ENCODE measurements around the gene PPP6R1.

PPP6R1 gene

DNA sequence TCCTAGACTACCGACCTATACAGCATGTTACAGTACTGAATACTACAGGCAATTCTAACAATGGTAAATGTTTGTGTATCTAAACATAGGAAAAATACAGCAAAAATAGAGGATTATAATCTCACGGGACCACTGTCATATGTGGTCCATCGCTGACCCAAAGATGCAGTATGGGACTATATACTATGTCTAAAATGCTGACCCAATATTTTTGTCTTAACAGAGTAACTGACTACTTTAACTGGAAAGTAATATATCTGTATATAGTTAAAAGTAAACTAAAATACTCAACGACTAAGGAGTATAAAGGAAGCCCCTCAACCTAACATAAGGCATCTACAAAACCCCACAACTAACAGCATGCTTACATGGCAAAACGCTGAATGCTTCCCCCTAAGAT is 25.8 kb downstream of the PPP6R1 start:
- Histone ChIP-seq H3K4me3 (no peak overlapping the region), H3K36me3 (peaks cover 95 to 99% (median 97%) of the 10 kb centered on the region in 11 experiments), H3K27ac (no peak overlapping the region), H3K4me2 (no peak overlapping the region), H3K4me1 (peaks cover 0 to 13% (median 0%) of the 10 kb centered on the region in 10 experiments; a peak in 4 of 20 replicates), H3K9ac (peak overlapping the region in 1 of 11 experiments; percentile 26; a peak in 1 of 22 replicates), H3K9me3 (replicated peaks in 1 of 11) (no peaks in the 10 kb centered on the region), H3K27me3 (no peaks in the 10 kb centered on the region), H4K20me1 (peaks cover 66 to 99% (median 94%) of the 10 kb centered on the region in 11 experiments; a peak in 21 of 22 replicates)
- TF ChIP-seq Cebpa-rat (IDR thresholded peaks at IDR 0.05): no peak

DNA sequence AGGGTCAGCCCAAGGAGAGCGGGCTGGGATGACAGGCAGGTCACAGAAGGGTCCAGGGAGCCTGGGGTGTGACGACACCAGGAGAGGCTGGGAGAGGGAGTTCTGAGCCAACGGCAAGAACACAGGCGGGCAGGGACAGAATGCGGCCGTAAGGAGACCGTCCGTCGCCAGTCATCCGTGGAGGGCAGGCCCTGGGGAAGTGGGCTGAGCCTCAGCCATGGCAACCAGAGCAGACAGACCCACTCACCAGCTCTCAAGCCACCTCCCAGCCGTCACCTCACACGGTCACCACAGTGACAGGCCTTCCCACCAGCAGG is 26.6 kb downstream of the PPP6R1 start:
- peak overlapping the region in 1 of 11 experiments; percentile 47; a peak in 1 of 22 replicates for H3K4me2 ChIP-seq
- peak overlapping the region in 1 of 11 experiments; percentile 9; a peak in 1 of 22 replicates for H3K27ac ChIP-seq
- peaks cover 95 to 99% (median 97%) of the 10 kb centered on the region in 11 experiments for H3K36me3 ChIP-seq
- no peak overlapping the region for H3K4me3 ChIP-seq
- no peaks in the 10 kb centered on the region for H3K27me3 ChIP-seq
- peaks cover 70 to 99% (median 94%) of the 10 kb centered on the region in 11 experiments; a peak in 21 of 22 replicates for H4K20me1 ChIP-seq
- no peak for TF ChIP-seq Cebpa-rat (IDR thresholded peaks at IDR 0.05)
- no peaks in the 10 kb centered on the region for H3K9me3 ChIP-seq (replicated peaks in 1 of 11)
- H3K9ac ChIP-seq: peak overlapping the region in 1 of 11 experiments; percentile 26; a peak in 1 of 22 replicates
- peaks cover 0 to 13% (median 0%) of the 10 kb centered on the region in 10 experiments; a peak in 4 of 20 replicates for H3K4me1 ChIP-seq

DNA sequence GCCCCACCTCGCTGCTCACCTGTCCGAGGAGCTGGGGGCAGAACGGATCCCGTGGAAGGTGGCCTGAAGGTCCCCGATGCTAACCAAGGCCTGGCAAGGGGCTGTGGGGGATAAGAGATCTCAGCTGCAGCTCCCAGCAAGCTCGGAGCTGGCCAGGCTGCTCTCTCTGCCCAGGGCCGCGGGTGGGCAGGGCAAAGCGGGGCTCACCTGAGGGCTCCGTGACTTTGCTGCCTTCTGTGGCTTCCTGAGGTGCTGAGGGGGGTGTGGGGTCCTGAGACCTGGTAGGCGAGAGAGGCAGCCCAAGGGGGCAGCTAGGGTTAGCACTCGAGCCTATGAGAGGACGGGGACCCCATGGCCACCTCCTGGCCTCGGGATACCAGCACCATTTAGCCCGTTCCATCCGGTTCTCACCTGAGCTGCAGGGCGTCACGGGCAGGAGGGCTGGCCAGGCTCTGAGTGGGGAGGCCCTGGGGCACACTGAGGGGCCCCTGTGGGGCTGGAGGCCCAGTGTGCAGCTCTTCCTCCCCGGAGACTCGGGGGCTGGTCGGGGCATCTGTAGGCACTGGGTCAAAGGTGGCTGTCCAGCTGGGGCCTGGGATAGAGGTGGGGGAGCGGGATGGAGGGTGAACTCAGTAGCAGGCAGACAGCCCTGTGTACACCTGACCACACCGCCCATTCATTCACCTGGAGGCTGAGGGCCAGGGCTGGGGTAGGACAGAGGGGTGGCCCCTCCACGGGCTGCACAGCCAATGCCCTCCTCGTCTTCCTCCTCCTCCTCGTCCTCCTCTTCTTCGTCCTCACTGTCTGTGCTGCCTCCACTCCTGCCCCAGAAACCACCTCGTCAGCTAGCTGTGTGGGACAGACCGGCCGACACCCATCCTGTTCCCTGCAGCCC is 27.2 kb downstream of the PPP6R1 start:
- TF ChIP-seq Cebpa-rat (IDR thresholded peaks at IDR 0.05): no peak
- peaks cover 95 to 99% (median 97%) of the 10 kb centered on the region in 11 experiments for H3K36me3 ChIP-seq
- H3K27me3 ChIP-seq: no peaks in the 10 kb centered on the region
- H3K4me3 ChIP-seq: no peak overlapping the region
- peaks cover 70 to 99% (median 94%) of the 10 kb centered on the region in 11 experiments; a peak in 21 of 22 replicates for H4K20me1 ChIP-seq
- H3K27ac ChIP-seq: peak overlapping the region in 1 of 11 experiments; percentile 9; a peak in 2 of 22 replicates
- H3K4me2 ChIP-seq: peak overlapping the region in 1 of 11 experiments; percentile 47; a peak in 1 of 22 replicates
- no peaks in the 10 kb centered on the region for H3K9me3 ChIP-seq (replicated peaks in 1 of 11)
- H3K4me1 ChIP-seq: peaks cover 0 to 13% (median 0%) of the 10 kb centered on the region in 10 experiments; a peak in 4 of 20 replicates
- no peak overlapping the region for H3K9ac ChIP-seq

GRCh38 chr19:55230780-55231179 is 28.0 kb downstream of the PPP6R1 start:
- peaks cover 93 to 99% (median 97%) of the 10 kb centered on the region in 11 experiments for H3K36me3 ChIP-seq
- no peak overlapping the region for H3K9ac ChIP-seq
- H3K4me2 ChIP-seq: no peak overlapping the region
- peaks cover 75 to 99% (median 94%) of the 10 kb centered on the region in 11 experiments; a peak in 21 of 22 replicates for H4K20me1 ChIP-seq
- H3K4me1 ChIP-seq: peaks cover 0 to 13% (median 0%) of the 10 kb centered on the region in 10 experiments; a peak in 4 of 20 replicates
- H3K27ac ChIP-seq: no peak overlapping the region
- TF ChIP-seq Cebpa-rat (IDR thresholded peaks at IDR 0.05): no peak
- no peaks in the 10 kb centered on the region for H3K9me3 ChIP-seq (replicated peaks in 1 of 11)
- no peaks in the 10 kb centered on the region for H3K27me3 ChIP-seq
- no peak overlapping the region for H3K4me3 ChIP-seq

DNA sequence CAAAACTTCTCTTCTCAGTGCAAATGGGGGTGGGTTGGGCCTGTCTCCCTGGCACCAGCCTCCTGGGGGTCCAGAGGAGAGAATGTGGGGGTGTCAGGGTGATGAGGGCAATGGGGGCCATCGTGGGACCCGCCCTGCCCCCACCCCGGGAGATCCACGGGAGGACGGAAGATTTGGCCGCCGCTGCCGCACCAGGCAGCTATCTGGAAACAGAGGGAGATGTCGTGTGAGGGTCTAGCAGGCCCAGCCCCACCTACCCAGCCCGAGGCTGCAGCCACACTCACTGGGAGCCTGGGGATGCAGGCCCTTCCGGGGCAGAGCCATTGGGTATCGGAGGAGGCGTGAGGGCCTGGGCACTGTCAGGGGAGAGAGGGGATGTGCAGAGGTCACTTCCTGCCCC is 28.5 kb downstream of the PPP6R1 start:
- Histone ChIP-seq H3K4me3 (no peak overlapping the region), H3K4me2 (no peak overlapping the region), H3K27ac (no peak overlapping the region), H4K20me1 (peaks cover 80 to 99% (median 94%) of the 10 kb centered on the region in 11 experiments; a peak in 21 of 22 replicates), H3K27me3 (no peaks in the 10 kb centered on the region), H3K4me1 (peaks cover 0 to 13% (median 0%) of the 10 kb centered on the region in 10 experiments; a peak in 4 of 20 replicates), H3K9ac (no peak overlapping the region), H3K36me3 (peaks cover 92 to 99% (median 97%) of the 10 kb centered on the region in 11 experiments), H3K9me3 (replicated peaks in 1 of 11) (no peaks in the 10 kb centered on the region)
- no peak for TF ChIP-seq Cebpa-rat (IDR thresholded peaks at IDR 0.05)

GRCh38 chr19:55229789-55230182 is 29.0 kb downstream of the PPP6R1 start:
- H3K36me3 ChIP-seq: peaks cover 86 to 97% (median 94%) of the 10 kb centered on the region in 11 experiments
- TF ChIP-seq Cebpa-rat (IDR thresholded peaks at IDR 0.05): no peak
- H3K4me3 ChIP-seq: no peak overlapping the region
- peaks cover 0 to 13% (median 0%) of the 10 kb centered on the region in 10 experiments; a peak in 4 of 20 replicates for H3K4me1 ChIP-seq
- no peak overlapping the region for H3K9ac ChIP-seq
- no peak overlapping the region for H3K4me2 ChIP-seq
- H3K9me3 ChIP-seq (replicated peaks in 1 of 11): no peaks in the 10 kb centered on the region
- H3K27me3 ChIP-seq: no peaks in the 10 kb centered on the region
- no peak overlapping the region for H3K27ac ChIP-seq
- peaks cover 77 to 98% (median 94%) of the 10 kb centered on the region in 11 experiments; a peak in 21 of 22 replicates for H4K20me1 ChIP-seq

GRCh38 chr19:55229145-55229788 is 29.6 kb downstream of the PPP6R1 start:
- Histone ChIP-seq H3K36me3 (peaks cover 81 to 94% (median 91%) of the 10 kb centered on the region in 11 experiments), H3K4me2 (no peak overlapping the region), H4K20me1 (peaks cover 71 to 98% (median 89%) of the 10 kb centered on the region in 11 experiments; a peak in 21 of 22 replicates), H3K9me3 (replicated peaks in 1 of 11) (no peaks in the 10 kb centered on the region), H3K4me3 (no peak overlapping the region), H3K27ac (no peak overlapping the region), H3K9ac (no peak overlapping the region), H3K27me3 (no peaks in the 10 kb centered on the region), H3K4me1 (peaks cover 0 to 13% (median 0%) of the 10 kb centered on the region in 10 experiments; a peak in 4 of 20 replicates)
- no peak for TF ChIP-seq Cebpa-rat (IDR thresholded peaks at IDR 0.05)

DNA sequence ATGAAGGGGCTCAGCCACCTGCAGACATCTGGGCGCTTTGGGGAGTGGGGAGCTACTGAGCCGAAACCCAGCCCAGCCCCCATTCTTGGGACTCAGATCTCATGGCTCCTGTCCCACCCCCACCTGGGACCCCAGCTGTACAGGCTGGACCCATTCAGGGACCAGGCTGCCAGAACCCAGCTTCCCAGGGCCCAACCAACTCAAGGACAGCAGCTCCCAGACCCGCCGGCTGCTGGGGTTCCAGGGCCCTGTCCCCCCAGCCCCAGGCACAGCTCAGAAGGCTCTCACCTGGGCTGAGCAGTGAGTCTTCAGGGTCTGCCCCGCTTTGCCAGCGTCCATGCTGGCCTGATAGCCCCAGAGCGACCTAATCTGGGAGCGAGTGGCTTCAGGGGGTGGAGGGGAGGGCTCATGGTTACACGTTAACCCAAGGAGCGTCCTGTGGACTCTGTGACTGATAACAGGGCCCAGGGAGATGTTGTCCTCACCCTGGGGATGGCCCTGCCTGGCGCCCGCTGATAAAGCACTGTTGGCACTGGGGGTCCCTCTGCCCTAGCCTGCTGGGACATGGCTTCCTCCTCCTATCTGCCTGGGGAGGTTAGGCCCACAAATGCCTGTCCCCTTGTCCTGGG is 30.3 kb downstream of the PPP6R1 start, which contains the start of gene TMEM86B:
Gene TMEM86B, minus strand, starts transcription at position 361 of the 629 bp plus-strand sequence. Its CDS starts 22 bp downstream, at position 339.
- TF ChIP-seq Cebpa-rat (IDR thresholded peaks at IDR 0.05): no peak
- Histone ChIP-seq H3K4me2 (no peak within 1 kb of the TSS), H3K36me3 (peaks cover 79 to 94% (median 89%) of the 10 kb centered on the region in 11 experiments), H4K20me1 (peaks cover 66 to 98% (median 89%) of the 10 kb centered on the region in 11 experiments; a peak in 21 of 22 replicates), H3K9ac (no peak within 1 kb of the TSS), H3K9me3 (replicated peaks in 1 of 11) (no peaks in the 10 kb centered on the region), H3K4me3 (no peak within 1 kb of the TSS), H3K27ac (no peak within 1 kb of the TSS), H3K27me3 (no peaks in the 10 kb centered on the region), H3K4me1 (peaks cover 0 to 13% (median 0%) of the 10 kb centered on the region in 10 experiments; a peak in 4 of 20 replicates)

All from BLaER1 treated with 17β-estradiol and CSF1 and Interleukin-3, amounts not matched to agents 10 nM and 100 nM (cell line).